OCI-LY7 (cell line): Measurements from ENCODE around the gene FOXP1.

Experiments
- CTCF ChIP-seq: fragments of 200-600 bp; sonication (generic); conservative IDR thresholded peaks from 2 replicates; pipeline ENCODE4 v1.5.1; 2014; ENCODE audit warnings: mild to moderate bottlenecking, antibody characterized with exemption, low read length, moderate library complexity, mixed read lengths
- EZH2phosphoT487 ChIP-seq: fragments of 200-600 bp; sonication (generic); IDR thresholded peaks from 2 replicates; pipeline ENCODE4 v1.6.1; 2018; ENCODE audit warnings: low read depth, borderline replicate concordance, mild to moderate bottlenecking, mixed run types, antibody characterized with exemption, low read length, moderate library complexity, mixed read lengths

GRCh38 chr3:71247958-71248335, 335.6 kb downstream of the FOXP1 start:
- TF ChIP-seq CTCF (no peak), EZH2phosphoT487 (no peak)
